CD4-positive, alpha-beta memory T cell (primary cell): Measurements from ENCODE around the gene ELMO1. TPM values are rescaled to one million over a fixed set of nuclear protein-coding genes. Genes with fewer than 3 reads are reported as not detected.

Experiments
- CTCF ChIA-PET: fragments of 350-600 bp; sonication (Branson Sonifier 250); formaldehyde crosslinking; loops from one replicate; lab custom pipeline; 2021; ENCODE audit warnings: inconsistent platforms; ENCODE audit not compliant: partially characterized antibody; lab: Charles Lee
- POLR2A ChIA-PET: fragments of 350-600 bp; sonication (Branson Sonifier 250); formaldehyde crosslinking; loops from one replicate; lab custom pipeline; 2021; ENCODE audit not compliant: partially characterized antibody; lab: Charles Lee
- DNase-seq, 5 donors: peaks; one replicate each; pipeline versions ENCODE4 v3.0.0 to v3.0.0-alpha.2; 2020 to 2022; ENCODE audit warnings: mixed read lengths in 1 of 5
- H3K27ac ChIP-seq: one replicate; pipeline ENCODE4 v1.7.0; 2013; ENCODE audit warnings: low read depth, low read length
- H3K27me3 ChIP-seq: 2 replicates; pipeline ENCODE4 v1.7.0; 2013; ENCODE audit warnings: mild to moderate bottlenecking, low read length, moderate library complexity; ENCODE audit not compliant: insufficient read depth
- H3K36me3 ChIP-seq: 2 replicates; pipeline ENCODE4 v1.7.0; 2013; ENCODE audit warnings: mild to moderate bottlenecking, low read length, moderate library complexity; ENCODE audit not compliant: insufficient read depth
- H3K4me1 ChIP-seq: 2 replicates; pipeline ENCODE4 v1.7.0; 2013; ENCODE audit warnings: mild to moderate bottlenecking, low read length, moderate library complexity; ENCODE audit not compliant: insufficient read depth
- H3K4me3 ChIP-seq, 2 donors: one replicate each; pipeline ENCODE4 v1.7.0; 2013; ENCODE audit warnings: low read length in 2 of 2, mild to moderate bottlenecking in 1 of 2
- H3K9me3 ChIP-seq, 2 donors: one replicate each; pipeline ENCODE4 v1.7.0; 2013; ENCODE audit warnings: low read length in 2 of 2, control low read depth in 1 of 2; ENCODE audit not compliant: control insufficient read depth in 1 of 2
- H3K27ac Mint-ChIP-seq, 7 donors: one replicate each; pipeline ENCODE4 v1.8.0; 2020 to 2021; ENCODE audit warnings: mixed read lengths in 7 of 7, mild to moderate bottlenecking in 6 of 7, inconsistent platforms in 3 of 7, moderate library complexity in 3 of 7
- H3K27me3 Mint-ChIP-seq, 2 donors: one replicate each; pipeline ENCODE4 v1.8.0; 2020 to 2021; ENCODE audit warnings: mixed read lengths in 2 of 2
- H3K36me3 Mint-ChIP-seq, 2 donors: one replicate each; pipeline ENCODE4 v1.8.0; 2020 to 2021; ENCODE audit warnings: mixed read lengths in 2 of 2, inconsistent platforms in 1 of 2, mild to moderate bottlenecking in 1 of 2
- H3K4me1 Mint-ChIP-seq, 4 donors: one replicate each; pipeline ENCODE4 v1.8.0; 2020 to 2021; ENCODE audit warnings: mixed read lengths in 4 of 4, mild to moderate bottlenecking in 1 of 4
- H3K4me3 Mint-ChIP-seq, 8 donors: one replicate each; pipeline ENCODE4 v1.8.0; 2020 to 2021; ENCODE audit warnings: mixed read lengths in 8 of 8, mild to moderate bottlenecking in 7 of 8, moderate library complexity in 6 of 8, inconsistent platforms in 3 of 8
- H3K9me3 Mint-ChIP-seq, 8 donors: one replicate each; pipeline ENCODE4 v1.8.0; 2020 to 2021; ENCODE audit warnings: mixed read lengths in 8 of 8, mild to moderate bottlenecking in 5 of 8, inconsistent platforms in 3 of 8, moderate library complexity in 1 of 8
- intact Hi-C: fragments of 100-400 bp; cut with micrococcal nuclease; formaldehyde crosslinking; loops from one replicate; pipeline ENCODE4 v1.15.1; 2023
- polyA plus RNA-seq, 2 donors: library from polyadenylated mRNA; unstranded; fragments of 300-500 nt; fragmentation: Illumina TruSeq; gene quantifications; one replicate each; pipeline ENCODE4 v1.2.3, GENCODE V29; 2021
- total RNA-seq, 2 experiments: library from RNA; stranded (reverse); gene quantifications; one replicate each; pipeline ENCODE4 v1.2.3, GENCODE V29; 2021

ELMO1 gene
- total RNA-seq (100 to 1,000 TPM; 123 to 131 TPM), polyA plus RNA-seq (10 to 100 TPM; 45.1 to 99.4 TPM)

GRCh38 chr7:37448636-37449361, at the start of gene ELMO1:
Gene ELMO1, minus strand, starts transcription at chr7:37448864. Its CDS starts 106,174 bp downstream, at chr7:37342690.
- H3K4me3 Mint-ChIP-seq: peak within 1 kb of the TSS; percentile 96 to 99 (median 98)
- POLR2A ChIA-PET: interaction anchor here (0.7 to 7.3 kb wide), 35 partner anchors 8 to 1757 kb away, joined by 3 to 123 read pairs (median 5); partner anchors contain the start of gene SEPTIN7
- peaks cover 39 to 62% (median 49%) of the 10 kb centered on the region in 4 donors for H3K4me1 Mint-ChIP-seq
- Histone ChIP-seq H3K36me3 (no peaks in the 10 kb centered on the region), H3K4me1 (peaks cover 44% of the 10 kb centered on the region), H3K4me3 (peak within 1 kb of the TSS; percentile 31 to 78), H3K27me3 (no peaks in the 10 kb centered on the region), H3K27ac (peak within 1 kb of the TSS; percentile 85), H3K9me3 (no peaks in the 10 kb centered on the region)
- H3K9me3 Mint-ChIP-seq: peaks cover 0 to 13% (median 3%) of the 10 kb centered on the region in 8 donors
- peak; percentile 85 to 89 (median 88) for DNase-seq
- intact Hi-C loops: loop anchor here (1.0 to 5.0 kb wide), 11 partner anchors 7 to 726 kb away; partner anchors contain the start of gene AOAH
- peaks cover 2 to 3% of the 10 kb centered on the region in 2 donors for H3K27me3 Mint-ChIP-seq
- CTCF ChIA-PET: interaction anchor here (0.7 to 6.9 kb wide), 27 partner anchors 9 to 240 kb away, joined by 3 to 76 read pairs (median 5); no protein-coding TSS in a partner anchor
- peak within 1 kb of the TSS; percentile 97 to 100 (median 99) for H3K27ac Mint-ChIP-seq
- H3K36me3 Mint-ChIP-seq: peaks cover 8 to 33% of the 10 kb centered on the region in 2 donors

- Mint-ChIP-seq H3K9me3 (no peaks in the 10 kb centered on the region), H3K4me3 (no peak overlapping the region), H3K27me3 (peaks cover 0 to 2% of the 10 kb centered on the region in 2 donors), H3K27ac (no peak overlapping the region), H3K36me3 (no peaks in the 10 kb centered on the region), H3K4me1 (no peaks in the 10 kb centered on the region)
- Histone ChIP-seq H3K27me3 (no peaks in the 10 kb centered on the region), H3K4me1 (no peaks in the 10 kb centered on the region), H3K9me3 (no peaks in the 10 kb centered on the region), H3K27ac (no peak overlapping the region), H3K36me3 (no peaks in the 10 kb centered on the region), H3K4me3 (no peak overlapping the region)
- ChIA-PET POLR2A (interaction anchor here (0.7 kb wide), 1 partner anchor 49 kb away, joined by 4 read pairs; the partner anchor contains the start of gene ELMO1), CTCF (interaction anchor here (0.6 to 5.0 kb wide), 10 partner anchors 9 to 911 kb away, joined by 3 to 61 read pairs (median 4); no protein-coding TSS in a partner anchor)
- intact Hi-C loops: no loop called here
- DNase-seq: no peak
These were observed 48.9 kb upstream of the ELMO1 start for GRCh38 chr7:37497576-37497975.

GRCh38 chr7:37495574-37496184, 47.0 kb upstream of the ELMO1 start:
- Mint-ChIP-seq H3K27me3 (no peaks in the 10 kb centered on the region), H3K4me3 (no peak overlapping the region), H3K27ac (no peak overlapping the region), H3K9me3 (peaks cover 0 to 2% (median 0%) of the 10 kb centered on the region in 8 donors), H3K36me3 (no peaks in the 10 kb centered on the region), H3K4me1 (no peaks in the 10 kb centered on the region)
- Histone ChIP-seq H3K27me3 (no peaks in the 10 kb centered on the region), H3K9me3 (no peaks in the 10 kb centered on the region), H3K27ac (no peak overlapping the region), H3K4me3 (no peak overlapping the region), H3K36me3 (no peaks in the 10 kb centered on the region), H3K4me1 (no peaks in the 10 kb centered on the region)
- DNase-seq: peak in 4 of 5 donors; percentile 25 to 43 (median 38)
- ChIA-PET POLR2A (interaction anchor here (1.0 kb wide), 1 partner anchor 46 kb away, joined by 3 read pairs; no protein-coding TSS in a partner anchor), CTCF (interaction anchor here (0.6 to 5.0 kb wide), 34 partner anchors 9 to 728 kb away, joined by 3 to 61 read pairs (median 4); partner anchors contain the start of gene ELMO1)
- intact Hi-C loops: loop anchor here (1.0 to 2.0 kb wide), 5 partner anchors 47 to 287 kb away; partner anchors contain the start of gene ELMO1

- Histone ChIP-seq H3K9me3 (no peaks in the 10 kb centered on the region), H3K27me3 (no peaks in the 10 kb centered on the region), H3K27ac (no peak overlapping the region), H3K36me3 (no peaks in the 10 kb centered on the region), H3K4me3 (no peak overlapping the region), H3K4me1 (no peaks in the 10 kb centered on the region)
- H3K4me1 Mint-ChIP-seq: no peaks in the 10 kb centered on the region
- intact Hi-C loops: loop anchor here (1.0 to 2.0 kb wide), 5 partner anchors 46 to 287 kb away; partner anchors contain the start of gene ELMO1
- ChIA-PET CTCF (interaction anchor here (0.6 to 5.0 kb wide), 33 partner anchors 8 to 1007 kb away, joined by 3 to 61 read pairs (median 4); partner anchors contain the start of gene ELMO1), POLR2A (interaction anchor here (0.9 to 1.0 kb wide), 3 partner anchors 46 to 286 kb away, joined by 3 read pairs; no protein-coding TSS in a partner anchor)
- H3K27ac Mint-ChIP-seq: no peak overlapping the region
- DNase-seq: no peak
- H3K27me3 Mint-ChIP-seq: no peaks in the 10 kb centered on the region
- peaks cover 0 to 2% (median 0%) of the 10 kb centered on the region in 8 donors for H3K9me3 Mint-ChIP-seq
- H3K4me3 Mint-ChIP-seq: no peak overlapping the region
- no peaks in the 10 kb centered on the region for H3K36me3 Mint-ChIP-seq
These were observed 46.3 kb upstream of the ELMO1 start for GRCh38 chr7:37494926-37495325.

DNA sequence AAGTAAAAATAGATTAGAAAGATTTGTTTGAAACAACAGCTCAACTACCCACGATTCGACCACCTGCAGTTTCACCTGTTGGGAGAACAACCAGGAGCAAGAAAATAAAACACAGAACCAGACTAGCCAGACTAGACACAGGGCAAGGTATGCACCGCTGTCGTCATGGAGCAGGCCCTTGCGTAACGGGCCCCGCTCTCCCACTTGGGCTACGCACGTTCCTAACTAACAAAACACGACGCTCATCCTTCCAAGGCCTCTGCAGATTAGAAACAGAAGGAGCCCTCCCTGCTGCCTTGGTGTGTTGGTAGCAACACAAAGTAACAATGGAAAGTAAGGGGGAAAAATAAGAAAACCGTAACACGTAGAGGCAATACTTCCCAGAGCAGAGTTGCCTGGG, 45.1 kb upstream of the ELMO1 start:
- intact Hi-C loops: loop anchor here (2.0 kb wide), 1 partner anchor 45 kb away; the partner anchor contains the start of gene ELMO1
- Mint-ChIP-seq H3K4me1 (no peaks in the 10 kb centered on the region), H3K9me3 (peaks cover 0 to 2% (median 0%) of the 10 kb centered on the region in 8 donors), H3K27me3 (no peaks in the 10 kb centered on the region), H3K4me3 (no peak overlapping the region), H3K36me3 (no peaks in the 10 kb centered on the region), H3K27ac (no peak overlapping the region)
- no peaks in the 10 kb centered on the region for H3K36me3 ChIP-seq
- H3K27me3 ChIP-seq: no peaks in the 10 kb centered on the region
- H3K4me1 ChIP-seq: no peaks in the 10 kb centered on the region
- ChIA-PET POLR2A (no interaction called here), CTCF (interaction anchor here (0.6 to 4.2 kb wide), 8 partner anchors 10 to 1012 kb away, joined by 3 to 61 read pairs (median 6); no protein-coding TSS in a partner anchor)
- no peak overlapping the region for H3K27ac ChIP-seq
- H3K4me3 ChIP-seq: no peak overlapping the region
- no peaks in the 10 kb centered on the region for H3K9me3 ChIP-seq
- no peak for DNase-seq

- Histone ChIP-seq H3K36me3 (no peaks in the 10 kb centered on the region), H3K4me1 (no peaks in the 10 kb centered on the region), H3K27me3 (no peaks in the 10 kb centered on the region), H3K27ac (no peak overlapping the region), H3K4me3 (no peak overlapping the region), H3K9me3 (peaks cover 0 to 2% of the 10 kb centered on the region in 2 donors)
- Mint-ChIP-seq H3K36me3 (no peaks in the 10 kb centered on the region), H3K9me3 (peaks cover 0 to 8% (median 4%) of the 10 kb centered on the region in 8 donors), H3K4me3 (no peak overlapping the region), H3K27me3 (no peaks in the 10 kb centered on the region), H3K27ac (no peak overlapping the region), H3K4me1 (no peaks in the 10 kb centered on the region)
- CTCF ChIA-PET: interaction anchor here (0.6 to 2.1 kb wide), 8 partner anchors 11 to 1011 kb away, joined by 3 to 9 read pairs (median 4); no protein-coding TSS in a partner anchor
- intact Hi-C loops: no loop called here
- POLR2A ChIA-PET: no interaction called here
- no peak for DNase-seq
These were observed 44.5 kb upstream of the ELMO1 start for GRCh38 chr7:37493123-37493522.
